Measurements from ENCODE around the gene KCNH3.

KCNH3 gene

DNA sequence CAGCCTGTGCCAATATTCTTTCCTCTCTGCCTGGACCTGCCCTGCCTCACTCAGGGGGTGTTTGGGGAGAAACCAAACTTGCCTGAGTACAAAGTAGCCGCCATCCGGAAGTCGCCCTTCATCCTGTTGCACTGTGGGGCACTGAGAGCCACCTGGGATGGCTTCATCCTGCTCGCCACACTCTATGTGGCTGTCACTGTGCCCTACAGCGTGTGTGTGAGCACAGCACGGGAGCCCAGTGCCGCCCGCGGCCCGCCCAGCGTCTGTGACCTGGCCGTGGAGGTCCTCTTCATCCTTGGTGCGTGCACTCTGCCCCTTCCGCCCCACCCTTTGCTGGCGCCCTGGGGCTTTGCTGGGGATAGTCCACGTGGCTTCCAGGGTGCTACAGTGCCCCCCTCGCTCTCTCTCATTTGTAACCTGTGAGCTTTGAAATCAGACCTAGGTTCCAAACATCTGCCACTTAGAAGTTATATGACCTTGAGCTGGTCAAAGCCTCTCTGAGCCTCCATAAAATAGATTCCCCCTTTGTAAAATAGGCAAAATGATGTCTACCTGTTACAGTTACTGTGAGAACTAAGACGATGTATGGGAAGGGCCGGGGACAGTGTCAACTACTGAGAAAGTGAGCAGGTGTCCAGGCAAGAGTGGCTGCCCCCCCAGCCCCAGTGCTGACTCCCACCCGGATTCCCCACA lies 4.5 kb downstream of the KCNH3 start:
- Histone ChIP-seq H3K4me1 (ENCODE audit: control insufficient read depth, insufficient read depth, low read length) (no peaks in the 10 kb centered on the region), H3K4me3 (ENCODE audit: low read depth, low read length) (no peak overlapping the region), H3K27ac (ENCODE audit: extremely low read depth, low read depth, low read length) (no peak overlapping the region), H3K9me3 (ENCODE audit: control insufficient read depth, insufficient read depth, low read depth, low read length) (no peaks in the 10 kb centered on the region), H3K36me3 (ENCODE audit: control insufficient read depth in 2 of 2, insufficient read depth in 1 of 2, low read length in 2 of 2) (no peaks in the 10 kb centered on the region)
- POLR2A ChIA-PET: no interaction called here
- CTCF ChIA-PET: interaction anchor here (0.6 kb wide), 1 partner anchor 69 kb away, joined by 3 read pairs; no protein-coding TSS in a partner anchor
- TF ChIP-seq YY1 (tag by site-specific recombination; IDR thresholded peaks at IDR 0.05) (no peak), ZBTB21 (tag by site-specific recombination; IDR thresholded peaks at IDR 0.05) (no peak), ZNF768 (tag by site-specific recombination; IDR thresholded peaks at IDR 0.05) (no peak), REST (tag by site-specific recombination; IDR thresholded peaks at IDR 0.05) (no peak), ZNF792 (tag by site-specific recombination; IDR thresholded peaks at IDR 0.05) (no peak)
- TF ChIP-seq, protein P1, sequence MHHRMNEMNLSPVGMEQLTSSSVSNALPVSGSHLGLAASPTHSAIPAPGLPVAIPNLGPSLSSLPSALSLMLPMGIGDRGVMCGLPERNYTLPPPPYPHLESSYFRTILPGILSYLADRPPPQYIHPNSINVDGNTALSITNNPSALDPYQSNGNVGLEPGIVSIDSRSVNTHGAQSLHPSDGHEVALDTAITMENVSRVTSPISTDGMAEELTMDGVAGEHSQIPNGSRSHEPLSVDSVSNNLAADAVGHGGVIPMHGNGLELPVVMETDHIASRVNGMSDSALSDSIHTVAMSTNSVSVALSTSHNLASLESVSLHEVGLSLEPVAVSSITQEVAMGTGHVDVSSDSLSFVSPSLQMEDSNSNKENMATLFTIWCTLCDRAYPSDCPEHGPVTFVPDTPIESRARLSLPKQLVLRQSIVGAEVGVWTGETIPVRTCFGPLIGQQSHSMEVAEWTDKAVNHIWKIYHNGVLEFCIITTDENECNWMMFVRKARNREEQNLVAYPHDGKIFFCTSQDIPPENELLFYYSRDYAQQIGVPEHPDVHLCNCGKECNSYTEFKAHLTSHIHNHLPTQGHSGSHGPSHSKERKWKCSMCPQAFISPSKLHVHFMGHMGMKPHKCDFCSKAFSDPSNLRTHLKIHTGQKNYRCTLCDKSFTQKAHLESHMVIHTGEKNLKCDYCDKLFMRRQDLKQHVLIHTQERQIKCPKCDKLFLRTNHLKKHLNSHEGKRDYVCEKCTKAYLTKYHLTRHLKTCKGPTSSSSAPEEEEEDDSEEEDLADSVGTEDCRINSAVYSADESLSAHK (tag by site-specific recombination; IDR thresholded peaks at IDR 0.05): no peak

- no peak for TF ChIP-seq ZNF248 (tag by site-specific recombination; IDR thresholded peaks at IDR 0.05)
- peak; percentile 57 for TF ChIP-seq ZIC2 (tag by site-specific recombination; IDR thresholded peaks at IDR 0.05)
- H3K27ac ChIP-seq (ENCODE audit: extremely low read depth, low read depth, low read length): no peak overlapping the region
- H3K36me3 ChIP-seq (ENCODE audit: control insufficient read depth in 2 of 2, insufficient read depth in 1 of 2, low read length in 2 of 2): no peaks in the 10 kb centered on the region
- H3K9me3 ChIP-seq (ENCODE audit: control insufficient read depth, insufficient read depth, low read depth, low read length): no peaks in the 10 kb centered on the region
- CTCF ChIA-PET: interaction anchor here (0.6 to 1.4 kb wide), 2 partner anchors 36 to 70 kb away, joined by 3 to 4 read pairs; no protein-coding TSS in a partner anchor
- H3K4me1 ChIP-seq (ENCODE audit: control insufficient read depth, insufficient read depth, low read length): no peaks in the 10 kb centered on the region
- no peak overlapping the region for H3K4me3 ChIP-seq (ENCODE audit: low read depth, low read length)
- POLR2A ChIA-PET: interaction anchor here (0.6 to 1.2 kb wide), 3 partner anchors 197 to 278 kb away, joined by 3 to 4 read pairs (median 4); partner anchors contain the start of gene TMBIM6
Observed at GRCh38 chr12:49543914-49544815, 5.3 kb downstream of the KCNH3 start.

- no peak for TF ChIP-seq ZNF707 (tag by site-specific recombination; IDR thresholded peaks at IDR 0.05)
- no peak for TF ChIP-seq ZFP3 (tag by site-specific recombination; IDR thresholded peaks at IDR 0.05; ENCODE audit: low read depth)
- no peak for TF ChIP-seq ZSCAN23 (tag by site-specific recombination; IDR thresholded peaks at IDR 0.05)
- no peak for TF ChIP-seq ZNF19 (tag by site-specific recombination; IDR thresholded peaks at IDR 0.05; ENCODE audit: low read depth)
- no peak for TF ChIP-seq ZSCAN5A (tag by site-specific recombination; IDR thresholded peaks at IDR 0.05)
- no peak for TF ChIP-seq ZNF561 (tag by site-specific recombination; IDR thresholded peaks at IDR 0.05; ENCODE audit: borderline replicate concordance)
- TF ChIP-seq ZFHX2 (tag by site-specific recombination; conservative IDR thresholded peaks at IDR 0.05): no peak
- POLR2A ChIA-PET: interaction anchor here (0.6 kb wide), 1 partner anchor 288 kb away, joined by 3 read pairs; no protein-coding TSS in a partner anchor
- CTCF ChIA-PET: interaction anchor here (0.6 to 1.1 kb wide), 4 partner anchors 33 to 187 kb away, joined by 3 read pairs; partner anchors contain the start of gene PRPF40B
- H3K27ac ChIP-seq (ENCODE audit: extremely low read depth, low read depth, low read length): no peak overlapping the region
- H3K4me1 ChIP-seq (ENCODE audit: control insufficient read depth, insufficient read depth, low read length): no peaks in the 10 kb centered on the region
- H3K4me3 ChIP-seq (ENCODE audit: low read depth, low read length): no peak overlapping the region
- no peaks in the 10 kb centered on the region for H3K36me3 ChIP-seq (ENCODE audit: control insufficient read depth in 2 of 2, insufficient read depth in 1 of 2, low read length in 2 of 2)
- no peaks in the 10 kb centered on the region for H3K9me3 ChIP-seq (ENCODE audit: control insufficient read depth, insufficient read depth, low read depth, low read length)
Observed at GRCh38 chr12:49545815-49546214, 7.0 kb downstream of the KCNH3 start.

All from HEK293 (cell line).